Measurements from ENCODE around the gene SPRR2B. TPM values are rescaled to one million over a fixed set of nuclear protein-coding genes. Genes with fewer than 3 reads are reported as not detected.
"Not testable (repeated sequence)": the region's sequence is repeated elsewhere in the genome, so short reads cannot be mapped to it uniquely, and the experiment has no call there.

SPRR2B gene
- total RNA-seq (not detected in 2 replicates), polyA plus RNA-seq (not detected in 2 replicates), polyA minus RNA-seq (ENCODE audit: low replicate concordance) (not detected in 2 replicates)
- not detected in 2 replicates for polyA plus RNA-seq (2012)

GRCh38 chr1:153071511-153071910, at the start of gene SPRR2B:
Gene SPRR2B (minus strand): TSS chr1:153071611. CDS start chr1:153070839, 772 bp downstream.
- H3K4me1 ChIP-seq (ENCODE audit: control insufficient read depth, extremely low read depth, insufficient read depth, low read length): no peaks in the 10 kb centered on the region
- no peak for TF ChIP-seq EZH2 (IDR thresholded peaks at IDR 0.05; ENCODE audit: low read length, missing control alignments)
- TF ChIP-seq CTCF (conservative IDR thresholded peaks at IDR 0.05 in 1 of 2, IDR thresholded peaks at IDR 0.05 in 1 of 2; ENCODE audit: low read depth in 1 of 2, low read length in 2 of 2): no peak
- H3K9me3 ChIP-seq (ENCODE audit: control insufficient read depth, insufficient read depth, low read depth, low read length): no peaks in the 10 kb centered on the region
- H3K79me2 ChIP-seq (ENCODE audit: control insufficient read depth, insufficient read depth, low read length): no peaks in the 10 kb centered on the region
- H3K27me3 ChIP-seq (ENCODE audit: control insufficient read depth, insufficient read depth, low read length): no peaks in the 10 kb centered on the region
- no peak within 1 kb of the TSS for H3K9ac ChIP-seq (ENCODE audit: insufficient read depth, low read length)
- H3K4me3 ChIP-seq (replicated peaks in 1 of 4; ENCODE audit: control extremely low read depth in 1 of 4, insufficient read depth in 1 of 4, low read depth in 3 of 4, low read length in 4 of 4): no peak within 1 kb of the TSS
- H3K27ac ChIP-seq (ENCODE audit: insufficient read depth, low read length): no peak within 1 kb of the TSS
- no peak for DNase-seq (ENCODE audit: low read depth in 2 of 2)
- H3K36me3 ChIP-seq (ENCODE audit: control insufficient read depth, insufficient read depth, low read length): no peaks in the 10 kb centered on the region
- no peak within 1 kb of the TSS for H2AFZ ChIP-seq (ENCODE audit: low read length)
- H3K4me2 ChIP-seq (ENCODE audit: extremely low read depth, insufficient read depth, low read length): no peak within 1 kb of the TSS
- no peaks in the 10 kb centered on the region for H4K20me1 ChIP-seq (ENCODE audit: control insufficient read depth, extremely low read depth, insufficient read depth, low read length)

- TF ChIP-seq EZH2 (IDR thresholded peaks at IDR 0.05; ENCODE audit: low read length, missing control alignments) (no peak), CTCF (conservative IDR thresholded peaks at IDR 0.05 in 1 of 2, IDR thresholded peaks at IDR 0.05 in 1 of 2; ENCODE audit: low read depth in 1 of 2, low read length in 2 of 2) (no peak)
- no peak overlapping the region for H2AFZ ChIP-seq (ENCODE audit: low read length)
These were observed 49.5 kb upstream of the SPRR2B start for GRCh38 chr1:153120945-153121344.

GRCh38 chr1:153119491-153119971, 48.1 kb upstream of the SPRR2B start:
- H3K27ac ChIP-seq (ENCODE audit: insufficient read depth, low read length): no peak overlapping the region
- no peak for DNase-seq (ENCODE audit: low read depth in 2 of 2)

More at GRCh38 chr1:153120945-153121344, 49.5 kb upstream of the SPRR2B start:
- H3K36me3 ChIP-seq (ENCODE audit: control insufficient read depth, insufficient read depth, low read length): no peaks in the 10 kb centered on the region
- no peak overlapping the region for H3K27ac ChIP-seq (ENCODE audit: insufficient read depth, low read length)
- H3K9me3 ChIP-seq (ENCODE audit: control insufficient read depth, insufficient read depth, low read depth, low read length): no peaks in the 10 kb centered on the region
- H3K4me1 ChIP-seq (ENCODE audit: control insufficient read depth, extremely low read depth, insufficient read depth, low read length): no peaks in the 10 kb centered on the region
- no peaks in the 10 kb centered on the region for H3K79me2 ChIP-seq (ENCODE audit: control insufficient read depth, insufficient read depth, low read length)
- H3K27me3 ChIP-seq (ENCODE audit: control insufficient read depth, insufficient read depth, low read length): no peaks in the 10 kb centered on the region
- H3K9ac ChIP-seq (ENCODE audit: insufficient read depth, low read length): no peak overlapping the region
- H3K4me2 ChIP-seq (ENCODE audit: extremely low read depth, insufficient read depth, low read length): no peak overlapping the region
- no peaks in the 10 kb centered on the region for H4K20me1 ChIP-seq (ENCODE audit: control insufficient read depth, extremely low read depth, insufficient read depth, low read length)
- no peak for DNase-seq (ENCODE audit: low read depth in 2 of 2)
- H3K4me3 ChIP-seq (replicated peaks in 1 of 4; ENCODE audit: control extremely low read depth in 1 of 4, insufficient read depth in 1 of 4, low read depth in 3 of 4, low read length in 4 of 4): no peak overlapping the region

GRCh38 chr1:153115264-153115663, 43.9 kb upstream of the SPRR2B start:
- not testable (repeated sequence) for H3K27ac ChIP-seq (ENCODE audit: insufficient read depth, low read length); H3K27me3 ChIP-seq (ENCODE audit: control insufficient read depth, insufficient read depth, low read length); H3K9me3 ChIP-seq (ENCODE audit: control insufficient read depth, insufficient read depth, low read depth, low read length); H3K79me2 ChIP-seq (ENCODE audit: control insufficient read depth, insufficient read depth, low read length); H3K36me3 ChIP-seq (ENCODE audit: control insufficient read depth, insufficient read depth, low read length); H2AFZ ChIP-seq (ENCODE audit: low read length); H4K20me1 ChIP-seq (ENCODE audit: control insufficient read depth, extremely low read depth, insufficient read depth, low read length); H3K9ac ChIP-seq (ENCODE audit: insufficient read depth, low read length); H3K4me1 ChIP-seq (ENCODE audit: control insufficient read depth, extremely low read depth, insufficient read depth, low read length); H3K4me2 ChIP-seq (ENCODE audit: extremely low read depth, insufficient read depth, low read length); DNase-seq (ENCODE audit: low read depth in 2 of 2); H3K4me3 ChIP-seq (replicated peaks in 1 of 4; ENCODE audit: control extremely low read depth in 1 of 4, insufficient read depth in 1 of 4, low read depth in 3 of 4, low read length in 4 of 4)

More at GRCh38 chr1:153119491-153119971, 48.1 kb upstream of the SPRR2B start:
- H3K9ac ChIP-seq (ENCODE audit: insufficient read depth, low read length): no peak overlapping the region
- no peaks in the 10 kb centered on the region for H3K27me3 ChIP-seq (ENCODE audit: control insufficient read depth, insufficient read depth, low read length)
- no peaks in the 10 kb centered on the region for H4K20me1 ChIP-seq (ENCODE audit: control insufficient read depth, extremely low read depth, insufficient read depth, low read length)
- TF ChIP-seq EZH2 (IDR thresholded peaks at IDR 0.05; ENCODE audit: low read length, missing control alignments) (no peak), CTCF (conservative IDR thresholded peaks at IDR 0.05 in 1 of 2, IDR thresholded peaks at IDR 0.05 in 1 of 2; ENCODE audit: low read depth in 1 of 2, low read length in 2 of 2) (no peak)
- H3K4me2 ChIP-seq (ENCODE audit: extremely low read depth, insufficient read depth, low read length): no peak overlapping the region
- no peaks in the 10 kb centered on the region for H3K4me1 ChIP-seq (ENCODE audit: control insufficient read depth, extremely low read depth, insufficient read depth, low read length)
- H3K36me3 ChIP-seq (ENCODE audit: control insufficient read depth, insufficient read depth, low read length): no peaks in the 10 kb centered on the region
- no peaks in the 10 kb centered on the region for H3K79me2 ChIP-seq (ENCODE audit: control insufficient read depth, insufficient read depth, low read length)
- no peak overlapping the region for H2AFZ ChIP-seq (ENCODE audit: low read length)
- no peak overlapping the region for H3K4me3 ChIP-seq (replicated peaks in 1 of 4; ENCODE audit: control extremely low read depth in 1 of 4, insufficient read depth in 1 of 4, low read depth in 3 of 4, low read length in 4 of 4)
- no peaks in the 10 kb centered on the region for H3K9me3 ChIP-seq (ENCODE audit: control insufficient read depth, insufficient read depth, low read depth, low read length)
